PFSK-1 (cell line): Measurements from ENCODE around the gene VTI1A.

Source experiments
- FOXP2 ChIP-seq: optimal IDR thresholded peaks from 2 replicates; pipeline ENCODE3; 2011; ENCODE audit warnings: borderline replicate concordance, control low read depth, inconsistent platforms; ENCODE audit not compliant: insufficient read depth; ENCODE audit errors: extremely low read length, extremely low read depth
- POLR2AphosphoS5 ChIP-seq: IDR thresholded peaks from 2 replicates; pipeline ENCODE4 v1.6.1; 2012; ENCODE audit warnings: low read depth, mild to moderate bottlenecking, control low read depth, low read length, moderate library complexity
- REST ChIP-seq, 2 experiments: IDR thresholded peaks; 2 replicates each; pipeline versions ENCODE4 v1.6.1 to v1.8.0; 2011 to 2012; ENCODE audit warnings: low read depth in 2 of 2, low read length in 2 of 2, control low read depth in 1 of 2, inconsistent platforms in 1 of 2, mild to moderate bottlenecking in 1 of 2, moderate library complexity in 1 of 2; ENCODE audit not compliant: insufficient read depth in 1 of 2
- SIN3A ChIP-seq: IDR thresholded peaks from 2 replicates; pipeline ENCODE4 v1.6.1; 2012; ENCODE audit warnings: mild to moderate bottlenecking, low read length, moderate library complexity, borderline replicate concordance; ENCODE audit not compliant: insufficient read depth
- TAF1 ChIP-seq: IDR thresholded peaks from 2 replicates; pipeline ENCODE4 v1.6.1; 2012; ENCODE audit warnings: low read length, control low read depth, borderline replicate concordance; ENCODE audit not compliant: insufficient read depth

The VTI1A gene

GRCh38 chr10:112558476-112559142 lies 111.6 kb downstream of the VTI1A start:
- TF ChIP-seq SIN3A (no peak), FOXP2 (no peak), REST (IDR thresholded peaks at IDR 0.05; ENCODE audit: insufficient read depth in 1 of 2, low read depth in 2 of 2, low read length in 2 of 2) (no peak), POLR2AphosphoS5 (no peak), TAF1 (no peak)

GRCh38 chr10:112559349-112559748 lies 112.3 kb downstream of the VTI1A start:
- TF ChIP-seq FOXP2 (no peak), SIN3A (no peak), POLR2AphosphoS5 (no peak), REST (IDR thresholded peaks at IDR 0.05; ENCODE audit: insufficient read depth in 1 of 2, low read depth in 2 of 2, low read length in 2 of 2) (no peak), TAF1 (no peak)

- TF ChIP-seq TAF1, result no peak
- no peak for TF ChIP-seq POLR2AphosphoS5
- TF ChIP-seq FOXP2, result no peak
- TF ChIP-seq SIN3A, result no peak
- no peak for TF ChIP-seq REST (IDR thresholded peaks at IDR 0.05; ENCODE audit: insufficient read depth in 1 of 2, low read depth in 2 of 2, low read length in 2 of 2)
These were observed 115.1 kb downstream of the VTI1A start for GRCh38 chr10:112562122-112562521.

- no peak for TF ChIP-seq TAF1
- TF ChIP-seq POLR2AphosphoS5, result no peak
- no peak for TF ChIP-seq REST (IDR thresholded peaks at IDR 0.05; ENCODE audit: insufficient read depth in 1 of 2, low read depth in 2 of 2, low read length in 2 of 2)
- no peak for TF ChIP-seq FOXP2
- TF ChIP-seq SIN3A, result no peak
These were observed 116.0 kb downstream of the VTI1A start for GRCh38 chr10:112562809-112563663.

- TF ChIP-seq POLR2AphosphoS5 (no peak), SIN3A (no peak), FOXP2 (no peak), REST (IDR thresholded peaks at IDR 0.05; ENCODE audit: insufficient read depth in 1 of 2, low read depth in 2 of 2, low read length in 2 of 2) (no peak), TAF1 (no peak)
These were observed 117.3 kb downstream of the VTI1A start for GRCh38 chr10:112564337-112564736.
